ENCODE data around the gene FAM89A.

GRCh38 chr1:231011963-231012362 is 28.1 kb downstream of the FAM89A start:
- TF ChIP-seq POLR2A (IDR thresholded peaks at IDR 0.05) (no peak), CTCF (IDR thresholded peaks at IDR 0.05) (no peak)

Measured in lower leg skin (tissue), 3 donors.